Neural progenitor cell (in vitro differentiated cells): ENCODE data around the gene SH3PXD2B. TPM values are rescaled to one million over a fixed set of nuclear protein-coding genes. Genes with fewer than 3 reads are reported as not detected.

Source experiments
- DNase-seq: peaks from one replicate; pipeline ENCODE4 v3.0.0-alpha.2; 2016; ENCODE audit warnings: low spot score
- H2AFZ ChIP-seq: fragments of 200-600 bp; sonication (generic); replicated peaks from 2 replicates; pipeline ENCODE4 v1.6.1; 2016; ENCODE audit warnings: antibody characterized with exemption
- H3F3A ChIP-seq: fragments of 200-600 bp; sonication (generic); 2 replicates; pipeline ENCODE4 v1.6.1; 2016; ENCODE audit warnings: antibody characterized with exemption, low read depth
- H3K27ac ChIP-seq: fragments of 200-600 bp; sonication (generic); 2 replicates; pipeline ENCODE4 v1.5.1; 2016; ENCODE audit warnings: mild to moderate bottlenecking
- H3K27me3 ChIP-seq: fragments of 200-600 bp; sonication (generic); 2 replicates; pipeline ENCODE4 v1.6.1; 2016; ENCODE audit warnings: mild to moderate bottlenecking, moderate library complexity
- H3K36me3 ChIP-seq: fragments of 200-600 bp; sonication (generic); 2 replicates; pipeline ENCODE4 v1.5.1; 2016
- H3K4me1 ChIP-seq: fragments of 200-600 bp; sonication (generic); 2 replicates; pipeline ENCODE4 v1.6.1; 2016; ENCODE audit warnings: mixed run types
- H3K4me2 ChIP-seq: fragments of 200-600 bp; sonication (generic); 2 replicates; pipeline ENCODE4 v1.6.1; 2016
- H3K4me3 ChIP-seq: fragments of 200-600 bp; sonication (generic); 2 replicates; pipeline ENCODE4 v1.5.1; 2016
- H3K79me2 ChIP-seq: fragments of 200-600 bp; sonication (generic); 2 replicates; pipeline ENCODE4 v1.6.1; 2016; ENCODE audit warnings: low read depth
- H3K9ac ChIP-seq: fragments of 200-600 bp; sonication (generic); 2 replicates; pipeline ENCODE4 v1.6.1; 2016
- H3K9me3 ChIP-seq: fragments of 200-600 bp; sonication (generic); 2 replicates; pipeline ENCODE4 v1.5.1; 2016; ENCODE audit warnings: low read depth
- H4K20me1 ChIP-seq: fragments of 200-600 bp; sonication (generic); 2 replicates; pipeline ENCODE4 v1.6.1; 2016; ENCODE audit warnings: low read depth
- H3K27ac Mint-ChIP-seq: 3 replicates; pipeline ENCODE4 v1.8.0; 2021; ENCODE audit warnings: mixed read lengths
- H3K27me3 Mint-ChIP-seq: 2 replicates; pipeline ENCODE4 v1.8.0; 2022; ENCODE audit warnings: low read depth, mild to moderate bottlenecking, inconsistent platforms, moderate library complexity, mixed read lengths; ENCODE audit not compliant: insufficient read depth
- H3K36me3 Mint-ChIP-seq: 3 replicates; pipeline ENCODE4 v1.8.0; 2021; ENCODE audit warnings: mixed read lengths
- H3K4me1 Mint-ChIP-seq: 3 replicates; pipeline ENCODE4 v1.8.0; 2021; ENCODE audit warnings: mixed read lengths
- H3K4me3 Mint-ChIP-seq: 3 replicates; pipeline ENCODE4 v1.8.0; 2021; ENCODE audit warnings: mild to moderate bottlenecking, moderate library complexity, mixed read lengths
- H3K9me3 Mint-ChIP-seq: 3 replicates; pipeline ENCODE4 v1.8.0; 2020; ENCODE audit warnings: mixed read lengths
- CTCF ChIP-seq: fragments of 200-600 bp; sonication (generic); IDR thresholded peaks from 2 replicates; pipeline ENCODE4 v1.5.1; 2017; ENCODE audit warnings: antibody characterized with exemption, mild to moderate bottlenecking
- EZH2 ChIP-seq: fragments of 200-600 bp; sonication (generic); IDR thresholded peaks from 2 replicates; pipeline ENCODE4 v1.6.1; 2017; ENCODE audit warnings: antibody characterized with exemption, mild to moderate bottlenecking, moderate library complexity
- EZH2phosphoT487 ChIP-seq: fragments of 200-600 bp; sonication (generic); IDR thresholded peaks from 2 replicates; pipeline ENCODE4 v1.6.1; 2017; ENCODE audit warnings: antibody characterized with exemption
- total RNA-seq: library from RNA; depleted of rRNA; stranded (reverse); fragments of >200 nt; gene quantifications from 2 replicates; pipeline ENCODE4 v1.2.3, GENCODE V29; 2015; ENCODE audit warnings: low replicate concordance

SH3PXD2B gene
- total RNA-seq, 1 donor from 2014 or later, result 27.3 TPM

DNA sequence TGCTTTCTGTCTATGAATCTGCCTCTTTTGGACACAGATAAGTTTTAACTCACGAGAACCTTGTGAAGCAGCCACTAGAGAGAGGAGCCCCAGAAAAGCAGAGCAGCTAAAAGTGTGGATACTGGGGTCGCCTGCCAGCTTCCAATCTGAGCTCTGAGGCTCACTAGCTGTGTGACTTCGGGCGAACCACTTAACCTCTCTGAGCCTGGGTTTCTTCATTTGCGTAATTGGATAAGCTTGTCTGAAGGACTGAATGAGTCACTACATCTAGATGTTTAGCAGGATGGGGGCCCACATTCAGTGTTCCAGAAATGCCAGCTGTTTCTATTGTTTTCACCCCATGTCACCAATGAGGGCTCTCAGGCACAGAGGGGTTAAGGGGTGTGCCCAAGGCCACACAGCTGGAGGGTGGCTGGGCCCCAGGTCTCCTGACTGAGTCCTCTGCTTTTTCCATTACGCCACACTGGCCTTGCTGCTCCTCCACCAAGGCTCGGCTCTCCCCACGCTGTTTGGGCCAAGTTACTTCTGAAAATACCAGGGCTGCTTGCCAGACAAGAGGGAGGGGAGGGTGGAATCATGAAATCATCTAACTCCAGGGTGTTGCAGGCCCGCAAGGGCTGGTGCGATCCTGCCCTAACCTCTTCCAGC is 36.2 kb downstream of the SH3PXD2B start:
- no peak overlapping the region for H3K27ac Mint-ChIP-seq

GRCh38 chr5:172417130-172417841 is 37.0 kb downstream of the SH3PXD2B start:
- peaks cover 18% of the 10 kb centered on the region for H3K36me3 Mint-ChIP-seq
- no peak overlapping the region for H3K4me2 ChIP-seq
- H3K9me3 ChIP-seq, result no peaks in the 10 kb centered on the region
- no peak overlapping the region for H3K27ac ChIP-seq
- no peaks in the 10 kb centered on the region for H3K36me3 ChIP-seq
- H3K9ac ChIP-seq, result no peak overlapping the region
- no peaks in the 10 kb centered on the region for H3K79me2 ChIP-seq
- TF ChIP-seq CTCF (no peak), EZH2phosphoT487 (no peak), EZH2 (no peak)
- H3K4me1 ChIP-seq, result no peaks in the 10 kb centered on the region
- no peak for DNase-seq
- peaks cover 60% of the 10 kb centered on the region for H4K20me1 ChIP-seq
- no peak overlapping the region for H3K4me3 ChIP-seq
- H3K27me3 ChIP-seq, result no peaks in the 10 kb centered on the region
- H3K4me3 Mint-ChIP-seq, result no peak overlapping the region
- H3F3A ChIP-seq, result no peaks in the 10 kb centered on the region
- H3K9me3 Mint-ChIP-seq, result no peaks in the 10 kb centered on the region
- no peak overlapping the region for H2AFZ ChIP-seq
- H3K27me3 Mint-ChIP-seq, result peaks cover 3% of the 10 kb centered on the region
- H3K4me1 Mint-ChIP-seq, result peaks cover 40% of the 10 kb centered on the region
- H3K27ac Mint-ChIP-seq, result no peak overlapping the region

More for the DNA sequence above, 36.2 kb downstream of the SH3PXD2B start:
- Histone ChIP-seq H3K79me2 (peaks cover 6% of the 10 kb centered on the region), H2AFZ (no peak overlapping the region), H3K36me3 (no peaks in the 10 kb centered on the region), H3K4me1 (no peaks in the 10 kb centered on the region), H3F3A (no peaks in the 10 kb centered on the region), H3K4me2 (no peak overlapping the region), H3K27ac (no peak overlapping the region), H3K9me3 (no peaks in the 10 kb centered on the region), H3K9ac (no peak overlapping the region), H3K4me3 (no peak overlapping the region), H3K27me3 (no peaks in the 10 kb centered on the region), H4K20me1 (peaks cover 64% of the 10 kb centered on the region)
- no peak for TF ChIP-seq EZH2
- no peak for TF ChIP-seq EZH2phosphoT487
- TF ChIP-seq CTCF, result no peak
- H3K9me3 Mint-ChIP-seq, result no peaks in the 10 kb centered on the region
- H3K27me3 Mint-ChIP-seq, result peaks cover 3% of the 10 kb centered on the region
- H3K36me3 Mint-ChIP-seq, result peaks cover 25% of the 10 kb centered on the region
- H3K4me1 Mint-ChIP-seq, result peaks cover 34% of the 10 kb centered on the region
- no peak overlapping the region for H3K4me3 Mint-ChIP-seq
- DNase-seq, result no peak

DNA sequence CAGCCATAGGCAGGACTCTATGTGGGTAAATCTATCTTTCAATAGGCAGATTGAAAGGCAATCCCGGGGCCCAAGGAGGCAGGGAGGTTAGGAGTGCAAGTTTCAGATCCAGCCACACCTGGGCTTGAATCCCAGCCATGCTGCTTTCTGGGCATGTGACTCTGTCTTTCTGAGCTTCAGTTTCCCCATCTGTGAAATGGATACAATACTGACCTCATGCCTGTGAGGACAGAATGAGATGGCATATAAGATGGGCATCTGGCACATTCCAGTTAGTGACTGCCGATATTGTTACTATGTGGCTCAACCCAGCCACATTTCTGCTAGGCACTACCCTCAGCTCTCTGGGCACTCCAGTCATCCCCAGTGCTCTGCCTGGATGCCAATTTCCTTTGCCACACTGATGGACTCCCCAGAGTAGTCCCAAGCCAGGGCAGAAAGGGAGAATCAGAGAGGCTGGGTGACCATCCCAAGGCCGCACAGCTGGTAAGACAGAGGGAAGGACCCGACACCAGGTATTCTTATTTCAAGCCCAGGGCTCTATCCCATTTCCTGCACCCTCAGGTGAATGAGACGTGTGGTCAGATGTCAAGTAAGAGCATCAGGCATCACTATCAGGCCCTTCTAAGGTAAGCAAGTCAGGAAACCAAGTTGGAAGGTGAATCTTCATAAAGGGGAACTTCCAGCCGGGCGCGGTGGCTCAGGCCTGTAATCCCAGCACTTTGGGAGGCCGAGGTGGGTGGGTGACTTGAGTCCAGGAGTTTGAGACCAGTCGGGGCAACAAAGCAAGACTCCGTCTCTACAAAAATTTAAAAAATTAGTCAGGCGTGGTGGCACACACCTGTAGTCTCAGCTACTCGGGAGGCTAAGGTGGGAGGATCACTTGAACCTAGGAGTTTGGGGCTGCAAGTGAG is 38.7 kb downstream of the SH3PXD2B start:
- no peak overlapping the region for H3K9ac ChIP-seq
- no peak overlapping the region for H3K27ac ChIP-seq
- H3K36me3 Mint-ChIP-seq, result peaks cover 10% of the 10 kb centered on the region
- H3K4me1 Mint-ChIP-seq, result peaks cover 47% of the 10 kb centered on the region
- H3K4me1 ChIP-seq, result no peaks in the 10 kb centered on the region
- peaks cover 56% of the 10 kb centered on the region for H4K20me1 ChIP-seq
- TF ChIP-seq EZH2, result no peak
- TF ChIP-seq EZH2phosphoT487, result no peak
- no peak for TF ChIP-seq CTCF
- H2AFZ ChIP-seq, result no peak overlapping the region
- H3K4me3 Mint-ChIP-seq, result no peak overlapping the region
- H3K4me2 ChIP-seq, result no peak overlapping the region
- H3K9me3 Mint-ChIP-seq, result no peaks in the 10 kb centered on the region
- peaks cover 3% of the 10 kb centered on the region for H3K27me3 Mint-ChIP-seq
- no peak overlapping the region for H3K4me3 ChIP-seq
- H3K27me3 ChIP-seq, result no peaks in the 10 kb centered on the region
- H3F3A ChIP-seq, result no peaks in the 10 kb centered on the region
- no peak overlapping the region for H3K27ac Mint-ChIP-seq
- DNase-seq, result no peak
- no peaks in the 10 kb centered on the region for H3K36me3 ChIP-seq
- H3K9me3 ChIP-seq, result no peaks in the 10 kb centered on the region
- peaks cover 1% of the 10 kb centered on the region for H3K79me2 ChIP-seq
